OCI-LY1 (cell line): ENCODE data around the gene MOB2.

Experiments used
- EZH2 ChIP-seq: fragments of 200-600 bp; sonication (generic), shearing (Covaris generic); IDR thresholded peaks from 2 replicates; pipeline ENCODE4 v1.8.0; 2017; ENCODE audit warnings: borderline replicate concordance, mixed run types, mild to moderate bottlenecking, antibody characterized with exemption, low read length, moderate library complexity, mixed read lengths
- TF ChIP-seq, protein P1 (sequence below): fragments of 200-600 bp; sonication (generic), shearing (Covaris generic); IDR thresholded peaks from 2 replicates; pipeline ENCODE4 v1.5.1; 2017; ENCODE audit warnings: mild to moderate bottlenecking, antibody characterized with exemption, low read length, moderate library complexity, mixed read lengths

DNA sequence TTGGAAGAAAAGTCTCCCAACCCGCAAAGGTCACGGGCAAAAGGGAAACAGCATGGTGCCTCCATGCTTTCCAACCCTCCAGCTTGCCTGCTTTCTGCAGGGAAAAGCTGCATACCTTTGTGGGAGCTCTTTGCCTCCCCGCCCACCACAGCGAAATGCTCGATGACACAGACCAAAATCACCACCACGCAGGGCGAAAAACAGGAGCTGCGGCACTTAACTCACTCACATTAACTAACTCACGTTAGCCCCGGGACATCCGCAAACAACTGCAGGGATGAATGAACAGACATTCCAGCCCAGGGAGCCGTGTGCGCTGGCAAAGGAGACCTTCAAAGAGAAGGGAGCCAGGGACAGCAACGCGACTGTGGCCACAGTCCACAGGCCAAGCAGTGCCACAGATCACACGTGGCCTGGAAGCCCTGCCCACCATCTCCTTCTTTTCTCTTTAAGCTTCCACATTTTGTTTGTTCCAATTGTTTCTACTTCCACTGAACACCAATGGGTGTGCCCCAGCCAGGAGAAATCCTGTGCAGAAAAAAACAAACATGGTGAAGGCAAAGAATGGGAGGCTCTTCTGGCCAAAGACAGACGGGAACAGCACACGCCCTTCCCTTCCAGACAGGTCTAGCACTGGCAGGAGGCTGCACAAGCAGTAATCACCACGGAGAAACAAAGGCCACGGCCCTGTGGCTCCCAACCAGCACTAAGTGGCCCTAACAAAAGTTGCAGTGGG is 46.2 kb upstream of the MOB2 start:
- TF ChIP-seq, protein P1, sequence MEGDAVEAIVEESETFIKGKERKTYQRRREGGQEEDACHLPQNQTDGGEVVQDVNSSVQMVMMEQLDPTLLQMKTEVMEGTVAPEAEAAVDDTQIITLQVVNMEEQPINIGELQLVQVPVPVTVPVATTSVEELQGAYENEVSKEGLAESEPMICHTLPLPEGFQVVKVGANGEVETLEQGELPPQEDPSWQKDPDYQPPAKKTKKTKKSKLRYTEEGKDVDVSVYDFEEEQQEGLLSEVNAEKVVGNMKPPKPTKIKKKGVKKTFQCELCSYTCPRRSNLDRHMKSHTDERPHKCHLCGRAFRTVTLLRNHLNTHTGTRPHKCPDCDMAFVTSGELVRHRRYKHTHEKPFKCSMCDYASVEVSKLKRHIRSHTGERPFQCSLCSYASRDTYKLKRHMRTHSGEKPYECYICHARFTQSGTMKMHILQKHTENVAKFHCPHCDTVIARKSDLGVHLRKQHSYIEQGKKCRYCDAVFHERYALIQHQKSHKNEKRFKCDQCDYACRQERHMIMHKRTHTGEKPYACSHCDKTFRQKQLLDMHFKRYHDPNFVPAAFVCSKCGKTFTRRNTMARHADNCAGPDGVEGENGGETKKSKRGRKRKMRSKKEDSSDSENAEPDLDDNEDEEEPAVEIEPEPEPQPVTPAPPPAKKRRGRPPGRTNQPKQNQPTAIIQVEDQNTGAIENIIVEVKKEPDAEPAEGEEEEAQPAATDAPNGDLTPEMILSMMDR: no peak
- no peak for TF ChIP-seq EZH2
